ENCODE measurements around the gene MSN.

DNA sequence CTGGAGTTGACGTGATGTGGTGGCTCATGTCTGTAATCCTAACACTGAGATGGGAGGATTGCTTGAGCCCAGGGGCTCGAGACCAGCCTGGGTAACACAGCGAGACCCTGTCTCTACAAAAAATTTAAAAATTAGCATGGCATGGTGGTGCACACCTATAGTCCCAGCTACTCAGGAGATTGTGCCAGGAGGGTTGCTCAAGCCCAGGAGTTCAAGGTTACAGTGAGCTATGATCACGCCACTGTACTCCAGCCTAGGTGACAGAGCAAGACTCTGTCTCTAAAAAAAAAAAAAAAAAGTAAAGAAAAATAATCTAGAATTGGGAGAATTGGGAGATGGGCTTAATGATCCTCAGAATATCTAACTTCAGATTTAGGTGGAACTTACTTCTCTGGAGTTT, 51.1 kb downstream of the MSN start:
- TF ChIP-seq EZH2 (IDR thresholded peaks at IDR 0.05) (no peak), POLR2AphosphoS5 (IDR thresholded peaks at IDR 0.05; ENCODE audit: borderline replicate concordance, low read depth, low read length) (no peak)
